Endothelial cell of umbilical vein (primary cell): ENCODE data around the gene KLHDC4. TPM values are rescaled to one million over a fixed set of nuclear protein-coding genes. Genes with fewer than 3 reads are reported as not detected.

Experiments used
- BruUV-seq: library from RNA; stranded (reverse); fragments of 400-500 nt; replicated peaks from 2 replicates; lab custom pipeline; 2021; lab: Mats Ljungman, UMichigan
- CTCF ChIA-PET: fragments of 300-600, 350-600 bp; sonication (Branson Sonifier 250); formaldehyde crosslinking; loops from one replicate; lab custom pipeline; 2021; ENCODE audit warnings: antibody characterized with exemption, inconsistent platforms; lab: Charles Lee
- POLR2A ChIA-PET: fragments of 300-600, 350-600 bp; sonication (Branson Sonifier 250); formaldehyde crosslinking; loops from one replicate; lab custom pipeline; 2021; ENCODE audit warnings: antibody characterized with exemption, inconsistent platforms; lab: Charles Lee
- DNase-seq: peaks from one replicate; pipeline ENCODE4 v3.0.0-alpha.2; 2011; ENCODE audit warnings: low read depth, low spot score
- FAIRE-seq: peaks from 2 replicates; lab custom pipeline; 2011; peaks lifted over from hg19 to GRCh38; lab: Jason Lieb, UNC
- H2AFZ ChIP-seq: 2 replicates; pipeline ENCODE4 v1.6.0; 2012; ENCODE audit warnings: low read depth, low read length, control low read depth, inconsistent platforms
- H3K27ac ChIP-seq: 2 replicates; pipeline ENCODE4 v1.5.1; 2011; ENCODE audit warnings: low read depth, mild to moderate bottlenecking, control low read depth, low read length, moderate library complexity; ENCODE audit not compliant: insufficient read depth
- H3K27me3 ChIP-seq, 2 experiments: 2 replicates each; pipeline versions ENCODE4 v1.6.0 to v1.6.1; 2011; ENCODE audit warnings: low read length in 2 of 2, mixed read lengths in 1 of 2; ENCODE audit not compliant: control insufficient read depth in 2 of 2, insufficient read depth in 2 of 2
- H3K36me3 ChIP-seq, 2 experiments: 2 replicates in 1 of 2; 3 replicates in 1 of 2; pipeline ENCODE4 v1.5.1; 2011; ENCODE audit warnings: low read length in 2 of 2, mild to moderate bottlenecking in 1 of 2, moderate library complexity in 1 of 2; ENCODE audit not compliant: control insufficient read depth in 2 of 2, insufficient read depth in 2 of 2; ENCODE audit errors: extremely low read depth in 1 of 2
- H3K4me1 ChIP-seq: 3 replicates; pipeline ENCODE4 v1.5.1; 2011; ENCODE audit warnings: mild to moderate bottlenecking, low read length; ENCODE audit not compliant: control insufficient read depth, insufficient read depth; ENCODE audit errors: extremely low read depth
- H3K4me2 ChIP-seq: 2 replicates; pipeline ENCODE4 v1.6.1; 2011; ENCODE audit warnings: low read length, control low read depth, mixed read lengths; ENCODE audit not compliant: insufficient read depth
- H3K4me3 ChIP-seq, 3 experiments: fragments of 200-600 bp in 1 of 3; sonication (generic), shearing (Covaris generic) in 1 of 3; replicated peaks in 1 of 3; 2 replicates each; pipeline ENCODE4 v1.5.1; 2011 to 2016; ENCODE audit warnings: control low read depth in 3 of 3, low read length in 3 of 3, mild to moderate bottlenecking in 2 of 3, inconsistent platforms in 1 of 3, low read depth in 1 of 3, moderate library complexity in 1 of 3; ENCODE audit not compliant: insufficient read depth in 1 of 3
- H3K79me2 ChIP-seq: 2 replicates; pipeline ENCODE4 v1.6.0; 2012; ENCODE audit warnings: low read length, inconsistent platforms; ENCODE audit not compliant: control insufficient read depth, insufficient read depth
- H3K9ac ChIP-seq: replicated peaks from 2 replicates; pipeline ENCODE3; 2011; ENCODE audit warnings: low read length, control low read depth; ENCODE audit not compliant: insufficient read depth; ENCODE audit errors: extremely low read depth
- H3K9me1 ChIP-seq: replicated peaks from 3 replicates; pipeline ENCODE4 v1.6.0; 2011; ENCODE audit warnings: mild to moderate bottlenecking, low read length; ENCODE audit not compliant: control insufficient read depth, insufficient read depth; ENCODE audit errors: extremely low read depth
- H3K9me3 ChIP-seq: replicated peaks from 2 replicates; pipeline ENCODE4 v1.5.1; 2012; ENCODE audit warnings: low read length, inconsistent platforms; ENCODE audit not compliant: control insufficient read depth, insufficient read depth
- H4K20me1 ChIP-seq: replicated peaks from 2 replicates; pipeline ENCODE3; 2011; ENCODE audit warnings: mild to moderate bottlenecking, low read length; ENCODE audit not compliant: control insufficient read depth, insufficient read depth; ENCODE audit errors: extremely low read depth
- CTCF ChIP-seq, 2 donors: IDR thresholded peaks; 1 replicate in 1 of 2; 2 replicates in 1 of 2; pipeline ENCODE4 v1.5.1; 2011; ENCODE audit warnings: low read length in 2 of 2, mild to moderate bottlenecking in 2 of 2, moderate library complexity in 2 of 2, control low read depth in 1 of 2, inconsistent platforms in 1 of 2, low read depth in 1 of 2; ENCODE audit not compliant: insufficient read depth in 1 of 2; ENCODE audit errors: extremely low read depth in 1 of 2
- FOS ChIP-seq: IDR thresholded peaks from 2 replicates; pipeline ENCODE4 v1.6.1; 2011; ENCODE audit warnings: mild to moderate bottlenecking, low read length, moderate library complexity, borderline replicate concordance; ENCODE audit not compliant: insufficient read depth
- JUN ChIP-seq: IDR thresholded peaks from 2 replicates; pipeline ENCODE4 v1.6.1; 2011; ENCODE audit warnings: borderline replicate concordance, low read depth; ENCODE audit not compliant: insufficient read length, insufficient read depth
- MAX ChIP-seq: IDR thresholded peaks from 2 replicates; pipeline ENCODE4 v1.6.1; 2011; ENCODE audit not compliant: insufficient read depth, insufficient read length
- MYC ChIP-seq: IDR thresholded peaks from one replicate; pipeline ENCODE4 v1.6.1; 2011; ENCODE audit warnings: mild to moderate bottlenecking, low read depth, low read length
- POLR2A ChIP-seq: IDR thresholded peaks from 2 replicates; pipeline ENCODE4 v1.6.1; 2012; ENCODE audit warnings: low read depth, mild to moderate bottlenecking, control low read depth, low read length
- POLR2AphosphoS5 ChIP-seq: IDR thresholded peaks from 2 replicates; pipeline ENCODE4 v1.6.1; 2012; ENCODE audit warnings: low read depth, mild to moderate bottlenecking, control low read depth, low read length, moderate library complexity; ENCODE audit not compliant: insufficient read depth
- dilution Hi-C: fragments of 300-500 bp; cut with MboI; formaldehyde crosslinking; loops from one replicate; pipeline ENCODE4 v1.15.0; 2019; ENCODE audit warnings: low sequenced_read_pairs; ENCODE audit not compliant: extremely low pct_ligation_motif_present
- intact Hi-C: fragments of 100-400 bp; cut with micrococcal nuclease; formaldehyde crosslinking; loops from one replicate; pipeline ENCODE4 v1.10.0; 2022
- polyA plus RNA-seq, 4 experiments: library from polyadenylated mRNA; depleted of rRNA in 3 of 4; stranded (reverse) in 3 of 4; unstranded in 1 of 4; fragments of >200 nt; gene quantifications; 2 replicates each; pipeline versions ENCODE4 v1.2.1 to v1.2.3, GENCODE V29; 2011 to 2012; ENCODE audit warnings: missing spikeins in 1 of 4
- total RNA-seq: library from RNA; stranded (reverse); gene quantifications from 2 replicates; pipeline ENCODE4 v1.2.3, GENCODE V29; 2021

The KLHDC4 gene
- total and polyA plus RNA-seq, 2 donors (not counting 3 experiments of a cell fraction or from before 2014, with no cell fraction given): 24.7 to 46.2 TPM

- TF ChIP-seq MYC: no peak
- no peak for TF ChIP-seq POLR2AphosphoS5
- no peak for TF ChIP-seq JUN
- TF ChIP-seq MAX: no peak
- no peak for TF ChIP-seq FOS
- no peak for TF ChIP-seq CTCF (IDR thresholded peaks at IDR 0.05; ENCODE audit: extremely low read depth in 1 of 2, insufficient read depth in 1 of 2, low read depth in 1 of 2, low read length in 2 of 2)
- TF ChIP-seq POLR2A: no peak
- dilution Hi-C loops: no loop called here
Observed at GRCh38 chr16:87662254-87663204, 103.3 kb downstream of the KLHDC4 start.

More at GRCh38 chr16:87662254-87663204, 103.3 kb downstream of the KLHDC4 start:
- intact Hi-C loops: no loop called here
- BruUV-seq: no TSS peak
- CTCF ChIA-PET: interaction anchor here (1.1 kb wide), 1 partner anchor 74 kb away, joined by 3 read pairs; no protein-coding TSS in a partner anchor
- no peak overlapping the region for H3K4me2 ChIP-seq
- no peak for DNase-seq
- no peak overlapping the region for H3K27ac ChIP-seq
- H3K79me2 ChIP-seq: no peaks in the 10 kb centered on the region
- no peaks in the 10 kb centered on the region for H3K9me3 ChIP-seq
- no peak overlapping the region for H3K9ac ChIP-seq
- no peaks in the 10 kb centered on the region for H3K27me3 ChIP-seq
- POLR2A ChIA-PET: no interaction called here
- H3K4me3 ChIP-seq: no peak overlapping the region
- no peak for FAIRE-seq
- H3K36me3 ChIP-seq: no peaks in the 10 kb centered on the region
- H3K4me1 ChIP-seq: no peaks in the 10 kb centered on the region
- H3K9me1 ChIP-seq: no peaks in the 10 kb centered on the region
- H4K20me1 ChIP-seq: no peaks in the 10 kb centered on the region
- no peak overlapping the region for H2AFZ ChIP-seq
